ENCODE measurements around the gene PTTG1IP. TPM values are rescaled to one million over a fixed set of nuclear protein-coding genes. Genes with fewer than 3 reads are reported as not detected.

Gene PTTG1IP
- total and polyA plus RNA-seq, 2 of the 13 experiments (the other 11 are each of a cell fraction or from before 2014, with no cell fraction given) = 161 to 700 TPM

DNA sequence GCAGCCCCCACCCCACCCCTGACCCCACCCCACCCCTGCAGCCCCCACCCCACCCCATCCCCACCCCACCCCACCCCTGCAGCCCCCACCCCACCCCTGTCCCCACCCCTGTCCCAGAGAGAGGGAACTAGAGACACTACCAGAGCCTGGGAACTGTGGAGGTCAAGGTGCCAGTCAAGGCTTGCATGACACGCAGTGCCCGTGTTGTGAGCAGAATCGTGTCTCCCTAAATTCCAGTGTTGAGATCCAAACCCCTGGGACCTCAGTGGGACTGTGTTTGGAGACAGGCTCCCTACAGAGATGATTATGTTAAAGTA, 37.2 kb downstream of the PTTG1IP start:
- no peak for ATAC-seq
- H2AFZ ChIP-seq (ENCODE audit: low read length) = no peak overlapping the region
- TF ChIP-seq, protein P1, sequence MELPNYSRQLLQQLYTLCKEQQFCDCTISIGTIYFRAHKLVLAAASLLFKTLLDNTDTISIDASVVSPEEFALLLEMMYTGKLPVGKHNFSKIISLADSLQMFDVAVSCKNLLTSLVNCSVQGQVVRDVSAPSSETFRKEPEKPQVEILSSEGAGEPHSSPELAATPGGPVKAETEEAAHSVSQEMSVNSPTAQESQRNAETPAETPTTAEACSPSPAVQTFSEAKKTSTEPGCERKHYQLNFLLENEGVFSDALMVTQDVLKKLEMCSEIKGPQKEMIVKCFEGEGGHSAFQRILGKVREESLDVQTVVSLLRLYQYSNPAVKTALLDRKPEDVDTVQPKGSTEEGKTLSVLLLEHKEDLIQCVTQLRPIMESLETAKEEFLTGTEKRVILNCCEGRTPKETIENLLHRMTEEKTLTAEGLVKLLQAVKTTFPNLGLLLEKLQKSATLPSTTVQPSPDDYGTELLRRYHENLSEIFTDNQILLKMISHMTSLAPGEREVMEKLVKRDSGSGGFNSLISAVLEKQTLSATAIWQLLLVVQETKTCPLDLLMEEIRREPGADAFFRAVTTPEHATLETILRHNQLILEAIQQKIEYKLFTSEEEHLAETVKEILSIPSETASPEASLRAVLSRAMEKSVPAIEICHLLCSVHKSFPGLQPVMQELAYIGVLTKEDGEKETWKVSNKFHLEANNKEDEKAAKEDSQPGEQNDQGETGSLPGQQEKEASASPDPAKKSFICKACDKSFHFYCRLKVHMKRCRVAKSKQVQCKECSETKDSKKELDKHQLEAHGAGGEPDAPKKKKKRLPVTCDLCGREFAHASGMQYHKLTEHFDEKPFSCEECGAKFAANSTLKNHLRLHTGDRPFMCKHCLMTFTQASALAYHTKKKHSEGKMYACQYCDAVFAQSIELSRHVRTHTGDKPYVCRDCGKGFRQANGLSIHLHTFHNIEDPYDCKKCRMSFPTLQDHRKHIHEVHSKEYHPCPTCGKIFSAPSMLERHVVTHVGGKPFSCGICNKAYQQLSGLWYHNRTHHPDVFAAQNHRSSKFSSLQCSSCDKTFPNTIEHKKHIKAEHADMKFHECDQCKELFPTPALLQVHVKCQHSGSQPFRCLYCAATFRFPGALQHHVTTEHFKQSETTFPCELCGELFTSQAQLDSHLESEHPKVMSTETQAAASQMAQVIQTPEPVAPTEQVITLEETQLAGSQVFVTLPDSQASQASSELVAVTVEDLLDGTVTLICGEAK (IDR thresholded peaks at IDR 0.05) = no peak
- TF ChIP-seq, protein P1 (CRISPR knock-in tag; IDR thresholded peaks at IDR 0.05) = no peak
- TF ChIP-seq, protein P2, sequence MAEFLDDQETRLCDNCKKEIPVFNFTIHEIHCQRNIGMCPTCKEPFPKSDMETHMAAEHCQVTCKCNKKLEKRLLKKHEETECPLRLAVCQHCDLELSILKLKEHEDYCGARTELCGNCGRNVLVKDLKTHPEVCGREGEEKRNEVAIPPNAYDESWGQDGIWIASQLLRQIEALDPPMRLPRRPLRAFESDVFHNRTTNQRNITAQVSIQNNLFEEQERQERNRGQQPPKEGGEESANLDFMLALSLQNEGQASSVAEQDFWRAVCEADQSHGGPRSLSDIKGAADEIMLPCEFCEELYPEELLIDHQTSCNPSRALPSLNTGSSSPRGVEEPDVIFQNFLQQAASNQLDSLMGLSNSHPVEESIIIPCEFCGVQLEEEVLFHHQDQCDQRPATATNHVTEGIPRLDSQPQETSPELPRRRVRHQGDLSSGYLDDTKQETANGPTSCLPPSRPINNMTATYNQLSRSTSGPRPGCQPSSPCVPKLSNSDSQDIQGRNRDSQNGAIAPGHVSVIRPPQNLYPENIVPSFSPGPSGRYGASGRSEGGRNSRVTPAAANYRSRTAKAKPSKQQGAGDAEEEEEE (CRISPR knock-in tag; IDR thresholded peaks at IDR 0.05; ENCODE audit: borderline replicate concordance) = no peak
- no peak for TF ChIP-seq ZNF317 (CRISPR knock-in tag; IDR thresholded peaks at IDR 0.05)
- TF ChIP-seq ARID2 (CRISPR knock-in tag; IDR thresholded peaks at IDR 0.05; ENCODE audit: borderline replicate concordance) = no peak
- TF ChIP-seq ZNF543 (CRISPR knock-in tag; IDR thresholded peaks at IDR 0.05) = no peak
- TF ChIP-seq ZNF549 (CRISPR knock-in tag; IDR thresholded peaks at IDR 0.05) = no peak
- no peak for TF ChIP-seq FOSL1 (CRISPR knock-in tag; IDR thresholded peaks at IDR 0.05; ENCODE audit: borderline replicate concordance)
- TF ChIP-seq KLF9 (CRISPR knock-in tag; IDR thresholded peaks at IDR 0.05; ENCODE audit: low read depth) = no peak
- no peak for TF ChIP-seq ZNF468 (CRISPR knock-in tag; IDR thresholded peaks at IDR 0.05)
- no peak for TF ChIP-seq ZNF205 (CRISPR knock-in tag; IDR thresholded peaks at IDR 0.05)
- TF ChIP-seq TSC22D2 (CRISPR knock-in tag; IDR thresholded peaks at IDR 0.05; ENCODE audit: borderline replicate concordance) = no peak
- TF ChIP-seq ZNF350 (CRISPR knock-in tag; IDR thresholded peaks at IDR 0.05; ENCODE audit: borderline replicate concordance, low read depth) = no peak
- TF ChIP-seq MNT (IDR thresholded peaks at IDR 0.05) = no peak
- no peak for TF ChIP-seq ZNF75D (CRISPR knock-in tag; IDR thresholded peaks at IDR 0.05; ENCODE audit: borderline replicate concordance)

More for the DNA sequence above, 37.2 kb downstream of the PTTG1IP start:
- H3K4me1 ChIP-seq (ENCODE audit: insufficient read depth, low read length) = peaks cover 40% of the 10 kb centered on the region
- in situ Hi-C loops (cut with HindIII; ENCODE audit: extremely low pct_ligation_motif_present, low pct_unique_long_range_greater_than_20kb) (no loop called here), intact Hi-C loops (cut with micrococcal nuclease; ENCODE audit: unreplicated experiment) (no loop called here)
- DNase-seq (ENCODE audit: low spot score) (no peak), FAIRE-seq (no peak)
- H3K36me3 ChIP-seq (replicated peaks in 1 of 2; ENCODE audit: control insufficient read depth in 1 of 2, insufficient read depth in 2 of 2, low read length in 2 of 2) = no peaks in the 10 kb centered on the region
- H3K27ac ChIP-seq (ENCODE audit: extremely low read length, insufficient read depth, low read length) = no peak overlapping the region
- H3K4me2 ChIP-seq (ENCODE audit: low read depth, low read length) = peak overlapping the region; percentile 88
- ChIA-PET CTCF (ENCODE audit: low intra/inter-chr PET ratio, low total read pairs) (no interaction called here), POLR2A (no interaction called here)
- H3K9me3 ChIP-seq (ENCODE audit: low read length) = no peaks in the 10 kb centered on the region
- H3K27me3 ChIP-seq (ENCODE audit: control insufficient read depth in 1 of 2, insufficient read depth in 2 of 2, low read length in 2 of 2) = peaks cover 6 to 36% of the 10 kb centered on the region in 2 experiments; a peak in 4 of 5 replicates
- WGBS (ENCODE audit: low lambda C conversion rate) = 0% methylated on average over 2 of the region's 3 CpGs
- no peaks in the 10 kb centered on the region for H4K20me1 ChIP-seq (ENCODE audit: insufficient read depth, low read length)
- H3K79me2 ChIP-seq (ENCODE audit: insufficient read depth, low read length) = no peaks in the 10 kb centered on the region
- no TSS peak for BruUV-seq (replicated peaks)
- no peak overlapping the region for H3K9ac ChIP-seq (ENCODE audit: insufficient read depth, low read depth, low read length)
- peak overlapping the region in 1 of 3 experiments; percentile 68; a peak in 2 of 6 replicates for H3K4me3 ChIP-seq (replicated peaks in 1 of 3; ENCODE audit: insufficient read depth in 1 of 3, low read depth in 2 of 3, low read length in 3 of 3)

Data from HepG2 (cell line).